ENCODE measurements around the gene TEPSIN.

DNA sequence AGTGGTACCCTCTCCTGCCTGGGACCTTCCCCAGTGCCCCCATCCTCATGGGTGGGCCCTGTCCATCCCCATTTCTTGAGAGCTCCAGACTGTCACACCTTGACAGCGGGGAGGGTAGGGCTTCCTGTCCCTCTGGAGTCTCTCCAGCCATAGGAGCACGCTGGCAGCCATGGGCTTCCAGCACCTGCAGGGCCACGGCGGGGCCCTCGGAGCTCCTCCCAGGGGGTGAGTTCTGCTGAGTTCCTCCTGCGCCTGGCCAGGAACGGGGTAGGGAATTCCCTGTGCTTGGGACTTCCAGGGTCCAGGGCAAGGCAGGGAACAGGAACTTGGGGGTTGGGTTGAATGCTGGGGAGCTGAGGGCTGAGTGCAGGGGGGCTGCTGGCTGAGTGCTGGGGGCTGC is 49.8 kb downstream of the TEPSIN start:
- TF ChIP-seq POLR2AphosphoS5 (IDR thresholded peaks at IDR 0.05; ENCODE audit: insufficient read depth in 1 of 2, low read depth in 1 of 2), result no peak
- TF ChIP-seq, protein P1, sequence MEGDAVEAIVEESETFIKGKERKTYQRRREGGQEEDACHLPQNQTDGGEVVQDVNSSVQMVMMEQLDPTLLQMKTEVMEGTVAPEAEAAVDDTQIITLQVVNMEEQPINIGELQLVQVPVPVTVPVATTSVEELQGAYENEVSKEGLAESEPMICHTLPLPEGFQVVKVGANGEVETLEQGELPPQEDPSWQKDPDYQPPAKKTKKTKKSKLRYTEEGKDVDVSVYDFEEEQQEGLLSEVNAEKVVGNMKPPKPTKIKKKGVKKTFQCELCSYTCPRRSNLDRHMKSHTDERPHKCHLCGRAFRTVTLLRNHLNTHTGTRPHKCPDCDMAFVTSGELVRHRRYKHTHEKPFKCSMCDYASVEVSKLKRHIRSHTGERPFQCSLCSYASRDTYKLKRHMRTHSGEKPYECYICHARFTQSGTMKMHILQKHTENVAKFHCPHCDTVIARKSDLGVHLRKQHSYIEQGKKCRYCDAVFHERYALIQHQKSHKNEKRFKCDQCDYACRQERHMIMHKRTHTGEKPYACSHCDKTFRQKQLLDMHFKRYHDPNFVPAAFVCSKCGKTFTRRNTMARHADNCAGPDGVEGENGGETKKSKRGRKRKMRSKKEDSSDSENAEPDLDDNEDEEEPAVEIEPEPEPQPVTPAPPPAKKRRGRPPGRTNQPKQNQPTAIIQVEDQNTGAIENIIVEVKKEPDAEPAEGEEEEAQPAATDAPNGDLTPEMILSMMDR (IDR thresholded peaks at IDR 0.05), result no peak
